ENCODE measurements around the gene HJURP. TPM values are rescaled to one million over a fixed set of nuclear protein-coding genes. Genes with fewer than 3 reads are reported as not detected.

The HJURP gene
- total RNA-seq, 4 donors from 2014 or later: 13.0 TPM; not detected in 3

GRCh38 chr2:233845301-233846060 is 8.9 kb downstream of the HJURP start:
- Histone ChIP-seq H3K36me3 (no peaks in the 10 kb centered on the region), H3K27me3 (no peaks in the 10 kb centered on the region), H3K4me1 (no peaks in the 10 kb centered on the region), H3K4me3 (no peak overlapping the region), H3K9me3 (no peaks in the 10 kb centered on the region), H3K27ac (no peak overlapping the region)
- intact Hi-C loops (cut with DNase I; ENCODE audit: low total_unique reads): no loop called here
- TF ChIP-seq, protein P1, sequence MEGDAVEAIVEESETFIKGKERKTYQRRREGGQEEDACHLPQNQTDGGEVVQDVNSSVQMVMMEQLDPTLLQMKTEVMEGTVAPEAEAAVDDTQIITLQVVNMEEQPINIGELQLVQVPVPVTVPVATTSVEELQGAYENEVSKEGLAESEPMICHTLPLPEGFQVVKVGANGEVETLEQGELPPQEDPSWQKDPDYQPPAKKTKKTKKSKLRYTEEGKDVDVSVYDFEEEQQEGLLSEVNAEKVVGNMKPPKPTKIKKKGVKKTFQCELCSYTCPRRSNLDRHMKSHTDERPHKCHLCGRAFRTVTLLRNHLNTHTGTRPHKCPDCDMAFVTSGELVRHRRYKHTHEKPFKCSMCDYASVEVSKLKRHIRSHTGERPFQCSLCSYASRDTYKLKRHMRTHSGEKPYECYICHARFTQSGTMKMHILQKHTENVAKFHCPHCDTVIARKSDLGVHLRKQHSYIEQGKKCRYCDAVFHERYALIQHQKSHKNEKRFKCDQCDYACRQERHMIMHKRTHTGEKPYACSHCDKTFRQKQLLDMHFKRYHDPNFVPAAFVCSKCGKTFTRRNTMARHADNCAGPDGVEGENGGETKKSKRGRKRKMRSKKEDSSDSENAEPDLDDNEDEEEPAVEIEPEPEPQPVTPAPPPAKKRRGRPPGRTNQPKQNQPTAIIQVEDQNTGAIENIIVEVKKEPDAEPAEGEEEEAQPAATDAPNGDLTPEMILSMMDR (IDR thresholded peaks at IDR 0.05): no peak
- no peak for TF ChIP-seq POLR2A (IDR thresholded peaks at IDR 0.05)
- no peak for DNase-seq

DNA sequence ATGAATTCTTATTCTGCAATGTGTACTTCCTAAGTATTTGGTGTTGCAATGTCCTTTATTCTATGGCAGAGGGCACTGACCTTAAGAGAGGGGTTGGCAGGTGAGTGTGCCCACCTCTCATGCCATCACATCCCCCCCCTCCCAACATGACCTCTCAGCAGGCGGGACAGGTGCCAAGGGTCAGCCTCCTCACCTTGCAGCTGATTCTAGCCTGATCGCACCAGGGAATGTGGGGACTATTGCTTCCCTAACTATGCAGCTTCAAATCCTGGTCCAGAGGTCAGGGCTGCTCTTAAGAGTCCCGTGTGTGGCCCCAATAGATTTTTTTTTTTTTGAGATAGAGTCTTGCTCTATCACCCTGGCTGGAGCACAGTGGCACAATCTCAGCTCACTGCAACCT is 9.5 kb downstream of the HJURP start:
- no peak for DNase-seq
- Histone ChIP-seq H3K9me3 (no peaks in the 10 kb centered on the region), H3K27ac (no peak overlapping the region), H3K4me3 (no peak overlapping the region), H3K36me3 (no peaks in the 10 kb centered on the region), H3K27me3 (no peaks in the 10 kb centered on the region), H3K4me1 (no peaks in the 10 kb centered on the region)
- intact Hi-C loops (cut with DNase I; ENCODE audit: low total_unique reads): no loop called here
- TF ChIP-seq, protein P1 (IDR thresholded peaks at IDR 0.05): no peak
- TF ChIP-seq POLR2A (IDR thresholded peaks at IDR 0.05): no peak

GRCh38 chr2:233844064-233844807 is 10.1 kb downstream of the HJURP start:
- no peak for DNase-seq
- intact Hi-C loops (cut with DNase I; ENCODE audit: low total_unique reads): no loop called here
- H3K27ac ChIP-seq: no peak overlapping the region
- H3K36me3 ChIP-seq: no peaks in the 10 kb centered on the region
- H3K4me3 ChIP-seq: no peak overlapping the region
- no peaks in the 10 kb centered on the region for H3K27me3 ChIP-seq
- no peaks in the 10 kb centered on the region for H3K9me3 ChIP-seq
- H3K4me1 ChIP-seq: no peaks in the 10 kb centered on the region
- no peak for TF ChIP-seq POLR2A (IDR thresholded peaks at IDR 0.05)
- TF ChIP-seq, protein P1 (IDR thresholded peaks at IDR 0.05): no peak

- H3K4me1 ChIP-seq: no peaks in the 10 kb centered on the region
- no peak overlapping the region for H3K4me3 ChIP-seq
- intact Hi-C loops (cut with DNase I; ENCODE audit: low total_unique reads): no loop called here
- no peaks in the 10 kb centered on the region for H3K36me3 ChIP-seq
- no peaks in the 10 kb centered on the region for H3K9me3 ChIP-seq
- TF ChIP-seq, protein P1 (IDR thresholded peaks at IDR 0.05): no peak
- no peak for TF ChIP-seq POLR2A (IDR thresholded peaks at IDR 0.05)
- DNase-seq: no peak
- H3K27me3 ChIP-seq: no peaks in the 10 kb centered on the region
- H3K27ac ChIP-seq: no peak overlapping the region
Observed at GRCh38 chr2:233841183-233841582, 13.2 kb downstream of the HJURP start.

DNA sequence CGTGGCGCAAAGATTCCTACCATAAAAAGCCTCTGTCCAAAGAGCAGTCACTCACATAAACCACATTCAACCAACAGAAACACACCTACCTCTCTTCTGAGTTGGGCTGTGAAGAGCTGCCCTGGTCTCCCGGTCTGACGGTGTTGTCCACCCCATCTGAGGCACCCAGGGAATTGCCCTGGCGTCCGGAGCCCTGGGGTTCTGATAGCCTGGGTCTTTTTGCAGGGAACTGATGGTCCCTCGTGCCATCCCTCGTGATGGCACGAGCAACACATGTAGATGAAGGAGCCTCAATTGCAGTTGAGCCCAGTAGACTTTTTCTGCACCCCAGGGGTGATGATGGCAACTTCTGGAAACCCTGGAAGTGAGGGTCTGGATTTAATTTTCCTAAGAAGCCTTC is 13.8 kb downstream of the HJURP start:
- intact Hi-C loops (cut with DNase I; ENCODE audit: low total_unique reads): no loop called here
- Histone ChIP-seq H3K4me3 (no peak overlapping the region), H3K9me3 (no peaks in the 10 kb centered on the region), H3K36me3 (no peaks in the 10 kb centered on the region), H3K4me1 (no peaks in the 10 kb centered on the region), H3K27ac (no peak overlapping the region), H3K27me3 (no peaks in the 10 kb centered on the region)
- DNase-seq: no peak
- TF ChIP-seq, protein P1 (IDR thresholded peaks at IDR 0.05): no peak
- no peak for TF ChIP-seq POLR2A (IDR thresholded peaks at IDR 0.05)
